NCI-H1436 treated with DMSO at 0.1 percent for 48 hours (cell line): Measurements from ENCODE around the gene SLC17A6.

Source experiments
- DNase-seq: peaks from one replicate; lab custom pipeline; 2025; lab: John Stamatoyannopoulos, UW

SLC17A6 gene

DNA sequence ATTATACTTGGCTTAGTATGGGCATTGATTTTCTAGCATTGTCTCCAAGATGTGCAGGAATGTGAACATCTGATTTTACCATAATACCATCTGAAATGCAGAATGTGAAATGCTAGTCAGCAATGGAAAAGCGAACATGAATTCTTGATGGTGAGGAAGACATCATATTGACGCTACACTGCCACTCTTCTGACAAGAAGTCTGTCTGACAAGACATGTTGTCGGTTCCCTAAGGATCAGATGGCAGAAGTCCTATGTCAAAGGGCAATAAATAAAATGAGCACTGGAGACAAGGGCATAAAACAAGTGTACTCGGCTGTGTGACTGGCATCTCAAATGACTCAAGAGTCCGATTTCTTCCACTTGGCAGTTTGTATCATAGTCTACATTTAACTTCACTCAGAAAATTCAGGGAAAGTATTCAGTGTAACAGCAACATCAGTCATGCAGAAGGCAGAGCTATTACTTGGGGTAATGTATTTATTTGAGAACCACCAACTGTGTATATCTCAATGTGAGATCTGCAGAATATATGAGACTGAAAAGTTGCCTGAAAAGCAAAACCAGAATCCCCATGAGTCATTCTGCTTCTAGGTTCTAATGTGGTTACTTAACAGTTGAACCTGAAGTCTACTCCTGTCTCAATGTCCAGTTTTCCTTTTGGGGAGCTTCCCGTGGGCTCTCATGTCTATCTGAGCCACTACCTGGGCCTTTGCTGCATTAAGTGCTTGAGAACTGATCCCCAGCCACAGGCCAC, 51.5 kb downstream of the SLC17A6 start:
- no peak for DNase-seq

DNA sequence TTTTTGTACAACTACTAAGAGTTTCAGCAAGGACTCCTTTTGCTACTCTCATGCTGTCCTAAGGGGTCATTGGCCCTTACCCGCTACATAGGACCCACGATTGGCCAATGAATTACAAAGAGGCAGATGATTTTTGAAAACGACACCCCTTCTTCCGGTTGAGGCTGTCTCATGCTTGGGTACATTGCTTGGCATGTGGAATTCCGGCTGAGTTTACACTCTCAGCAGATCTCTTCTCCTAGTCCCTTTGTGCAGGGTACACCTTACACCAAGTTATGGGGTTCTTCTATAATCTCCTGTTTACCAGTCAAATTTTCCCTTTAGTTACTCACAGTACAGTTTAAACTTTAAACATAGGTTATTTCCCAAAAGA, 52.1 kb downstream of the SLC17A6 start:
- DNase-seq: no peak

DNA sequence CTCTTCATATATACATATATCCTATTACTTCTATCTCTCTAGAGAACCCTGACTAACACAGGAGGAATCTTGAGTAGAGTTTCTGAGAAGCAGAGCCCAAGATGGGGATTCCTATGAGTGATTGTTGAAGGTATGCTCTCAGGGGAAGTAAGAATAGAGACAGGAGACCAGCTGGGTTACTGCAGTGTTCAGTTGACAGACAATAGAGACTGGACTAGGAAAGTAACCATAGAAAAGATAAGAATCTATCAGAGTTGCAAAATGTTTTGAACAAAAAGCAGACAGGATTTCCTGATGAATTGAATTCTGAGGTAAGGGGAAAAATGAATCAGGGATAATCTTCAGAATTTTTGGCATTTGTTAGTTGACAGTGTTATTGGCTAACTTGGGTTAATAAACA, 54.4 kb downstream of the SLC17A6 start:
- DNase-seq: no peak

DNA sequence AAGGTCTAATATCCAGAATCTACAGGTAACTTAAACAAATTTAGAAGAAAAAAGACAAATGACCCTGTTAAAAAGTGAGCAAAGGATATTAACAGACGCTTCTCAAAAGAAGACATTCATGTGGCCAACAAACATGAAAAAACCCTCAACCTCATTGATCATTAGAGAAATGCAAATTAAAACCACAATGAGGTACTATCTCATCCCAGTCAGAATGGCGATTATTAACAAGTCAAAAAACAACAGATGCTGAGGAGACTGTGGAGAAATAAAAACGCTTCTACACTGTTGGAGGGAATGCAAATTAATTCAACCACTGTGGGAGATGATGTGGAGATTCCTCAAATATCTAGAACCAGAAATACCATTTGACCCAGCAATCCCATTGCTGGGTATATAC, 67.2 kb downstream of the SLC17A6 start:
- no peak for DNase-seq

DNA sequence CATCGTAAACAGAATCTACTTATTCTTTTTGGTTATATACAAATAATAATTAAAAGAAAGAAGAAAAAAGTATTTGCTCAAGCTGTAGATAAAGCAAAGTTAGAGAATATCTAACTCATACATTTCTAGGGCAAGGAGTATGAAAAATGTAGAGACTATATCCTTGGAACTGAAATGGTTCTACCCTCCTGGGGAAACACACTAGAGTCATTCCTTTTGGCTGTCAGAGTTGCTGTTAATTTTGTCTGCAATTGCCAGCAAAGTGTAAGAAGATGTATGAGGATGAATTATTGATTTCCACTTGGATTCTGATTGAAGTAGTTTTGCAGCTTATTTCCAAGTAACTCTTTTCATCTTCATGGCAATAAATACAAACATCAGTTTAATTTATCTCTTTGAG, 69.1 kb downstream of the SLC17A6 start:
- no peak for DNase-seq

DNA sequence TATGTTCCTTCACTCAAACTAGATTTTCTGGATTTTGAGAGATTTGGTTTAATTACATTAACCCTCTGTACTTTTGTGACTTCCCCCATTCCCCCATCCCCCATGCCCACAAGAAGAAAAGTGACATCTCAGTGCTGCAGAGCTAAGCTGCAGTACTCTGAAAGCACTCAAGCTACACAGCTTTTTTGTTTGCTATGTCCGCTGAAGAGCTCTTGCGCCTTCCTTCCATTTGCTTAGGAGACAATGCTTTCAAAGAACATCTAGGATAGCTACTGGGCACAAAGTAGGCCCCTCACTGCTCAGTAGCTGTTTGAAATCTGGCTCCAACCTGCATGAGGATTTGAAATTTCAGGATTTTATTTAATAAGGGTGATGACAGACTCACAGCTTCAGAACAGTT, 69.7 kb downstream of the SLC17A6 start:
- no peak for DNase-seq

DNA sequence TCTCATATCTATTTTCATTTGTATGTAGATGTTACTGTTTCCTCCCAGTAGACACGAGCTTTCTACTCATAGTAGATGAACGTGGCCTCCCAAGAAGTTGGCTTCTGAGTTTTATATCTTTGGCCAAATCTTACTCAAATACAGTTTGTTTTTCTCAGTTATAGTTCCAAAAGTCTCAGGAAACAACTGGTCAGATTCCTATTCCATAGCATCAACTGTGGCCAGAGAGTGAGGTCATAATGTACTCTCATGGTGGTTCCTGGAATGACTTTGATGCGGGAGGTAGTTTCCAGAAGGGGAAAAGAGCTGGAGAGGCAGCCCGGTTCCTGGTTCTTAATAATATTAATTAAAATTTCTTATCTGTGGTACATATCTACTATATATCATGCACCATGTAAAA, 77.3 kb downstream of the SLC17A6 start:
- DNase-seq: no peak

DNA sequence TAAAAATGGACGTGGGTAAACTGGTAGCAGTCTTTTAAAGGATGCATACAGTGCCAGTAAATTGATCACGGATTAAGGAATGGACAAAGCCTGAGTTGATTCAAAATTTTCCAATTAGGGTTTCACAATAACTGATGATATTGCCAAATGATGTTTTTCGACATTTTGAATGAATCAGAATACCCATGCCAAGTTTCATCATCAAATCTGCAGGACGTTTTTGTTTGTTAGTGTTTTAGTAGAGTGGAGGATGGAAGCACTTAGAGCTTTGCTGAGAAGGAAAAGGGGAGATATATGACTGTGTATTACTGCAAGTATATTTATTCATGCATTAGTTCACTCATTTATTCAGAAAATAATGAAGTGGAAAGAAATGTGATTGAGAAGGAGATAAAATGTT, 78.3 kb downstream of the SLC17A6 start:
- DNase-seq: no peak

DNA sequence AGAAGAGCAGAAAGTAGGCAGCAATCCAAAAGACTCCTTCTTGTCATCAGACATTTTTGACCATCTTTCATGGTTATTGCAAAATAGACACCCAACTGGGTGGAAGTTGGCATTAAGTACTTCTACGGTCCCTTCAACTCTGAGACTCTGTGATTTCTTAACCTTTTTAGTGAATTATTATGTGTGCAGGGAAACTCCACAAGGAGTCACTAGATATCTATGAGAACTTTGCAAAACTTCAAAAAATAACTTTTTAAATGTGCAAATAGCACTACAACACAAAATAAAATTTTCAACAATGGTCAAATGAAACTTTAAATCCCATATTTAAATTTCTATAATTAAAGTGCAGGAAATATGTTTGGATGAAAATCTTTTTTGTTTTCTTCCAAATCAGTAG, 88.7 kb downstream of the SLC17A6 start:
- DNase-seq: no peak
